Loucy (cell line): Measurements from ENCODE around the gene ANKK1.

Source experiments
- H2AFZ ChIP-seq: fragments of 200-600 bp; sonication (generic); 2 replicates; pipeline ENCODE4 v1.6.0; 2016; ENCODE audit warnings: antibody characterized with exemption, mild to moderate bottlenecking, low read length, moderate library complexity
- H3F3A ChIP-seq: fragments of 200-600 bp; 2 replicates; pipeline ENCODE4 v1.6.0; 2016; ENCODE audit warnings: antibody characterized with exemption, low read depth, mild to moderate bottlenecking
- H3K27me3 ChIP-seq: fragments of 200-600 bp; sonication (generic); 2 replicates; pipeline ENCODE4 v1.6.1; 2014; ENCODE audit warnings: low read length, mild to moderate bottlenecking; ENCODE audit not compliant: insufficient read depth, poor library complexity, severe bottlenecking
- H3K36me3 ChIP-seq: fragments of 200-600 bp; sonication (generic); 2 replicates; pipeline ENCODE4 v1.6.1; 2016; ENCODE audit warnings: low read length; ENCODE audit not compliant: insufficient read depth
- H3K4me1 ChIP-seq: fragments of 200-600 bp; sonication (generic); 2 replicates; pipeline ENCODE4 v1.5.1; 2014; ENCODE audit warnings: low read length, mild to moderate bottlenecking; ENCODE audit not compliant: insufficient read depth, poor library complexity, severe bottlenecking
- H3K4me2 ChIP-seq: fragments of 200-600 bp; sonication (generic); 2 replicates; pipeline ENCODE4 v1.6.0; 2014; ENCODE audit warnings: antibody characterized with exemption, low read length, low read depth, mild to moderate bottlenecking; ENCODE audit not compliant: poor library complexity, severe bottlenecking
- H3K4me3 ChIP-seq: fragments of 200-600 bp; sonication (generic); 2 replicates; pipeline ENCODE4 v1.5.1; 2014; ENCODE audit warnings: low read length, mild to moderate bottlenecking, mixed read lengths; ENCODE audit not compliant: poor library complexity, severe bottlenecking
- H3K79me2 ChIP-seq: fragments of 200-600 bp; sonication (generic); 2 replicates; pipeline ENCODE4 v1.6.1; 2014; ENCODE audit warnings: low read length; ENCODE audit not compliant: insufficient read depth
- H3K9ac ChIP-seq: fragments of 200-600 bp; sonication (generic); 2 replicates; pipeline ENCODE4 v1.6.0; 2014; ENCODE audit warnings: mild to moderate bottlenecking, low read depth, low read length, moderate library complexity; ENCODE audit not compliant: poor library complexity, severe bottlenecking
- H3K9me2 ChIP-seq: fragments of 200-600 bp; sonication (generic); replicated peaks from 2 replicates; pipeline ENCODE4 v1.6.1; 2016; ENCODE audit warnings: low read depth, low read length, mixed read lengths
- H3K9me3 ChIP-seq: fragments of 200-600 bp; sonication (generic); 2 replicates; pipeline ENCODE4 v1.6.1; 2014; ENCODE audit warnings: mild to moderate bottlenecking, antibody characterized with exemption, low read length, low read depth; ENCODE audit not compliant: insufficient read depth
- H4K20me1 ChIP-seq: fragments of 200-600 bp; sonication (generic); 2 replicates; pipeline ENCODE4 v1.6.0; 2014; ENCODE audit warnings: antibody characterized with exemption, low read length, mild to moderate bottlenecking; ENCODE audit not compliant: insufficient read depth, poor library complexity, severe bottlenecking
- CTCF ChIP-seq: fragments of 200-600 bp; sonication (generic); conservative IDR thresholded peaks from 2 replicates; pipeline ENCODE4 v1.5.1; 2014; ENCODE audit warnings: mild to moderate bottlenecking, antibody characterized with exemption, low read length
- EZH2phosphoT487 ChIP-seq: fragments of 200-600 bp; IDR thresholded peaks from 2 replicates; pipeline ENCODE4 v1.6.1; 2018; ENCODE audit warnings: antibody characterized with exemption, mild to moderate bottlenecking, moderate library complexity, borderline replicate concordance

Gene ANKK1

DNA sequence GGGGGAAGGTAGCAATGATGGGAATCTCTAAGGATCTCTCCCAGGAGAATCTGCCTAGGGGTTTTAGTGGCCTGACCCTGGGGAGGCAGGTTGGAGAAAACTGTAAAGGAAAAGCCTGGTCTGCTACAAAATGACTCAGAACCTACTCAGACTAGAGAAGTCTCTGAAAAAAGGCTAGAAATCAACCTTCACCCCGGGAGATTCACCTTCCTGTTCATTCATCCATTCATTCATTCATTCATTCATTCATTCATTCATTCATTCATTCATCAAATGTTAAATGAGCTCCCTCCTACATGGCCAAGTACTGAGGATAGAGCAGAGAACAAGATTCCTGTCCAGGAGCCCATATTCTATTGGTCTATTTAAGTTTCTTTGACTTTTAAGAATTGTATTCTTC is 8.9 kb upstream of the ANKK1 start:
- Histone ChIP-seq H2AFZ (no peak overlapping the region), H3F3A (no peaks in the 10 kb centered on the region), H3K79me2 (no peaks in the 10 kb centered on the region), H3K4me2 (no peak overlapping the region), H3K9me2 (no peaks in the 10 kb centered on the region), H4K20me1 (no peaks in the 10 kb centered on the region), H3K9ac (no peak overlapping the region), H3K27me3 (no peaks in the 10 kb centered on the region), H3K36me3 (no peaks in the 10 kb centered on the region), H3K9me3 (no peaks in the 10 kb centered on the region), H3K4me3 (no peak overlapping the region), H3K4me1 (no peaks in the 10 kb centered on the region)
- TF ChIP-seq EZH2phosphoT487: no peak
- TF ChIP-seq CTCF: no peak

- Histone ChIP-seq H3K4me2 (no peak overlapping the region), H3K27me3 (no peaks in the 10 kb centered on the region), H3K36me3 (no peaks in the 10 kb centered on the region), H3K9me3 (no peaks in the 10 kb centered on the region), H4K20me1 (no peaks in the 10 kb centered on the region), H3K9me2 (no peaks in the 10 kb centered on the region), H2AFZ (no peak overlapping the region), H3K79me2 (no peaks in the 10 kb centered on the region), H3F3A (no peaks in the 10 kb centered on the region), H3K4me1 (no peaks in the 10 kb centered on the region), H3K4me3 (no peak overlapping the region), H3K9ac (no peak overlapping the region)
- TF ChIP-seq EZH2phosphoT487 (no peak), CTCF (no peak)
Observed at GRCh38 chr11:113382121-113382520, 5.5 kb upstream of the ANKK1 start.

DNA sequence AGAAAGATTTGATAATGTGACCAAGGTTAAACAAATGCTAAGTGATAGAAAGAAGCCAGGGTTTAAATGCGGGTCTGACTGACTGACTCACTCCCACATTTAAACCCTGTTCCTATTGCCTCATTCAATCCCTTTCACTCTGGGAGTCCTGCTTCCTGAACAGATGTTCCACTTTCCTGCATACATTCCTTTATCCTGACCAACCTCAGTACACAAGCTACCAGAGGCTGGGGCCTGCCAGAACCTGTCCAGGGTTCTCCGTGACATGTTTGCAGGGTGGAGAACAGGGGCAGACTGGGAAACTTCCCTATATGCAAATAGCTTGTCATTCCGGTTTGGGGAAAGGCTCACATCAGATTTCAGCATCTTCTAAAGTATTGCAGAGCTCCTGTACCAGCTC is 3.0 kb upstream of the ANKK1 start:
- Histone ChIP-seq H3K27me3 (no peaks in the 10 kb centered on the region), H3K79me2 (no peaks in the 10 kb centered on the region), H2AFZ (no peak overlapping the region), H3K9me2 (no peaks in the 10 kb centered on the region), H3K4me2 (no peak overlapping the region), H3K4me3 (no peak overlapping the region), H3K9ac (no peak overlapping the region), H4K20me1 (no peaks in the 10 kb centered on the region), H3K36me3 (no peaks in the 10 kb centered on the region), H3K9me3 (no peaks in the 10 kb centered on the region), H3K4me1 (no peaks in the 10 kb centered on the region), H3F3A (no peaks in the 10 kb centered on the region)
- TF ChIP-seq CTCF (no peak), EZH2phosphoT487 (no peak)
